ENCODE data around the gene DHRSX. TPM values are rescaled to one million over a fixed set of nuclear protein-coding genes. Genes with fewer than 3 reads are reported as not detected.

Gene DHRSX
- total and polyA plus RNA-seq, 2 donors (not counting 3 experiments of a cell fraction or from before 2014, with no cell fraction given): 27.1 to 37.7 TPM

GRCh38 chrX:2185341-2186082 lies 315.3 kb downstream of the DHRSX start:
- Histone ChIP-seq H3K4me3 (replicated peaks in 1 of 3; ENCODE audit: insufficient read depth in 1 of 3, low read depth in 1 of 3, low read length in 3 of 3) (no peak overlapping the region), H3K27ac (ENCODE audit: insufficient read depth, low read depth, low read length) (no peak overlapping the region), H3K9ac (replicated peaks; ENCODE audit: extremely low read depth, insufficient read depth, low read length) (no peak overlapping the region), H4K20me1 (replicated peaks; ENCODE audit: control insufficient read depth, extremely low read depth, insufficient read depth, low read length) (no peaks in the 10 kb centered on the region), H3K79me2 (ENCODE audit: control insufficient read depth, insufficient read depth, low read length) (no peaks in the 10 kb centered on the region), H3K4me2 (ENCODE audit: insufficient read depth, low read length) (no peak overlapping the region), H3K4me1 (ENCODE audit: control insufficient read depth, extremely low read depth, insufficient read depth, low read length) (no peaks in the 10 kb centered on the region), H3K36me3 (ENCODE audit: control insufficient read depth in 2 of 2, extremely low read depth in 1 of 2, insufficient read depth in 2 of 2, low read length in 2 of 2) (no peaks in the 10 kb centered on the region), H3K9me1 (replicated peaks; ENCODE audit: control insufficient read depth, extremely low read depth, insufficient read depth, low read length) (no peaks in the 10 kb centered on the region), H2AFZ (ENCODE audit: low read depth, low read length) (no peak overlapping the region), H3K27me3 (ENCODE audit: control insufficient read depth in 2 of 2, insufficient read depth in 2 of 2, low read length in 2 of 2) (no peaks in the 10 kb centered on the region), H3K9me3 (replicated peaks; ENCODE audit: control insufficient read depth, insufficient read depth, low read length) (peaks cover 2% of the 10 kb centered on the region)
- dilution Hi-C loops (cut with MboI; ENCODE audit: extremely low pct_ligation_motif_present, low sequenced_read_pairs) (no loop called here), intact Hi-C loops (cut with micrococcal nuclease) (no loop called here)
- DNase-seq (ENCODE audit: low read depth, low spot score) (no peak), FAIRE-seq (no peak)
- TF ChIP-seq, protein P1, sequence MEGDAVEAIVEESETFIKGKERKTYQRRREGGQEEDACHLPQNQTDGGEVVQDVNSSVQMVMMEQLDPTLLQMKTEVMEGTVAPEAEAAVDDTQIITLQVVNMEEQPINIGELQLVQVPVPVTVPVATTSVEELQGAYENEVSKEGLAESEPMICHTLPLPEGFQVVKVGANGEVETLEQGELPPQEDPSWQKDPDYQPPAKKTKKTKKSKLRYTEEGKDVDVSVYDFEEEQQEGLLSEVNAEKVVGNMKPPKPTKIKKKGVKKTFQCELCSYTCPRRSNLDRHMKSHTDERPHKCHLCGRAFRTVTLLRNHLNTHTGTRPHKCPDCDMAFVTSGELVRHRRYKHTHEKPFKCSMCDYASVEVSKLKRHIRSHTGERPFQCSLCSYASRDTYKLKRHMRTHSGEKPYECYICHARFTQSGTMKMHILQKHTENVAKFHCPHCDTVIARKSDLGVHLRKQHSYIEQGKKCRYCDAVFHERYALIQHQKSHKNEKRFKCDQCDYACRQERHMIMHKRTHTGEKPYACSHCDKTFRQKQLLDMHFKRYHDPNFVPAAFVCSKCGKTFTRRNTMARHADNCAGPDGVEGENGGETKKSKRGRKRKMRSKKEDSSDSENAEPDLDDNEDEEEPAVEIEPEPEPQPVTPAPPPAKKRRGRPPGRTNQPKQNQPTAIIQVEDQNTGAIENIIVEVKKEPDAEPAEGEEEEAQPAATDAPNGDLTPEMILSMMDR (IDR thresholded peaks at IDR 0.05; ENCODE audit: extremely low read depth in 1 of 2, insufficient read depth in 1 of 2, low read depth in 1 of 2, low read length in 2 of 2): no peak
- TF ChIP-seq MAX (IDR thresholded peaks at IDR 0.05; ENCODE audit: insufficient read depth, insufficient read length): no peak
- no peak for TF ChIP-seq GATA2 (IDR thresholded peaks at IDR 0.05; ENCODE audit: insufficient read depth, insufficient read length, low read depth, low read length)
- TF ChIP-seq JUN (IDR thresholded peaks at IDR 0.05; ENCODE audit: borderline replicate concordance, insufficient read depth, insufficient read length, low read depth): no peak
- no peak for TF ChIP-seq MYC (IDR thresholded peaks at IDR 0.05; ENCODE audit: low read depth, low read length)
- no peak for TF ChIP-seq POLR2A (IDR thresholded peaks at IDR 0.05; ENCODE audit: low read depth, low read length)
- no peak for TF ChIP-seq EZH2 (IDR thresholded peaks at IDR 0.05; ENCODE audit: borderline replicate concordance, low read depth, low read length, severe bottlenecking)
- no peak for TF ChIP-seq POLR2AphosphoS5 (IDR thresholded peaks at IDR 0.05; ENCODE audit: insufficient read depth, low read depth, low read length)
- no peak for TF ChIP-seq FOS (IDR thresholded peaks at IDR 0.05; ENCODE audit: borderline replicate concordance, insufficient read depth, low read length)
- CTCF ChIA-PET: no interaction called here
- no TSS peak for BruUV-seq (replicated peaks)
- POLR2A ChIA-PET: no interaction called here

Measured in endothelial cell of umbilical vein (primary cell).